GM18505 (cell line): ENCODE data around the gene SYT5.

Experiments used
- ATAC-seq: cut with Tn5 transposase; IDR thresholded peaks from one replicate; pipeline ENCODE4 v1.9.1; 2021; ENCODE audit not compliant: unreplicated experiment
- POLR2A ChIP-seq: IDR thresholded peaks from 4 replicates; pipeline ENCODE4 v1.6.1; 2011; ENCODE audit warnings: borderline replicate concordance; ENCODE audit not compliant: insufficient read depth, insufficient read length; ENCODE audit errors: extremely low read depth

Gene SYT5

DNA sequence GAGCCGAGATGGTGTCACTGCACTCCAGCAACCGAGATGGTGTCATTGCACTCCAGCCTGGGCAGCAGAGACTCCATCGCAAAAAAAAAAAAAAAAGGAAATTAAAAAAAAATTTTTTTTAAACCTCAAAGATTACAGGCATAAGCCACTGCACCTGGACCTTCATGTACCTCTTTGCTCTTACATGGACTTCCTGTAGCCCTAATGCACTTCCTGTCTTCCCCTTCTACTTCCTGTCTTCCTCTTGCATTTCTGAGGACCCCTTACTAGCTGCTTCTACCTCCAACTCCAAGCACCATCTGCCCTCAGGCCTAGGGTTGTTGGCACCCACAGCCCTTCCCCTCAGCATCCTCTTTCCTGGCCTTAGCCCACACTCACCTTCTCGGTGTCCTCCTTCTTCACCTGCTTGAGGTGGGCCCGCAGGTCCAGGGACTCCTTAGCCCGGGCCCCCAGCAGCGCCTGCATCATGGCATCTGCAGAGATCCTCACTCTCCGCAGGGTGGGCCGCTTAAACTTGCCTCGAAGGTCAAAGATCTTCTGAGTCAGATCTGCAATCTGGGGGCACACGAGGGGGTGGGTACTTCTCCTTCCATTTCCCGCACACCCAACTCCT lies 26.3 kb downstream of the SYT5 start:
- ATAC-seq = no peak
- no peak for TF ChIP-seq POLR2A

DNA sequence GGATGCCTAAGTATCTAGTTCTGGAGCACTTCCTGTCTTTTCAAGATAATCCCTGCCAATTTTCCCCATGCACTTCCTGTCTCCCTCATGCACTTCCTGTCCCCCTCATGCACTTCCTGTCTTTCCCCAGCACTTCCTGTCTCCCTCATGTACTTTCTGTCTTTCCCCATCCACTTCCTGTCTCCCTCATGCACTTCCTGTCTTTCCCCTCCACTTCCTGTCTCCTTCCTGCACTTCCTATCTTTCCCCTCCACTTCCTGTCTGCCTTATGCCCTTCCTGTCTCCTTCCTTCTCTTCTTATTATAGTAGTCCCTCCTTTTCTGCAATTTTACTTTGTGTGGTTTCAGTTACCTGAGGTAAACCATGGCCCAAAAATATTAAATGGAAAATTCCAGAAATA lies 28.1 kb downstream of the SYT5 start:
- TF ChIP-seq POLR2A = no peak
- ATAC-seq = no peak

DNA sequence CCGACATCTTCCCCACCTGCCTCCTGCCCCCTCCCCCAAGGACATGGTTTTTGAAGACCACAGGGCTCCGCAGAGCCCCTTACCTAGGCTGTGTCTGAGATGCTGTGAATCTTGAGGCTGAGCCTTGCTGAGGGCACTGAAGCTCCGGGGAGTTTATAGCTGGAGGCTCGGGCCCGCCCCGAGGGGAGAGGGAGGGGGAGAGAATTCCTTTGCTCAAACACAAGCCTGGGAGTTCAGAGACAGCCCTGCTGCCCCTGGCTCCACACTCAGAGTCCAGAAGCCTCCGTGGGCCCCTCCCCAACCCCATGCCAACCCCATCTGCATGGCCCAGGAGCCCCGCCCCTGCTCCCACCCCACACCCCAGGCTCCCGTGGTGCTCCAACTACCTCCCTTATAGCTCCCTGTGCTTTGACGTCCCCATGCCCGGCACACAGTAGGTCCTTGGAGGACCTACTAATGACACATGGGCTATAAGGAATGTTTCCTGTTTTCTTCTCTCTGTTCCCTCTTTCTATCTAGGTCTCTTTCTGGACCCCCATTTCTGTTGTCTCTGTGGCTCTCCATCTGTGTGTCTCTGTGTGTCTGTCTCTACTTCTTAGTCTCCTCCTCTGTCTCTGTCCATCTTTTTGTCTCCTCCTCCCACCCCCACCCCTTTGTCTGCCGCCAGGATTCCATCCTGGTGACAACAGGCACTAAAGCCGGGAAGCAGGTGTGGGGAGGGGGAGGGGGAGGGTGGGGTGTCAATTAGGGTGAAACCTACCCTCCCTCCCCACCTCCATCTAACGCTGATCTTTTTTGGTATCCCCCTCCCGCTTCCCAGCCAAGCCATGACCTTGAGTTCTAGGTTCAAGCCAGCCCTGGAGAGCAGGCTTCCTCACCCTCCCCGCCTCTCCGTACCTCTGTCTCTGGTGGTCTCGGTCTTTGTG lies 30.7 kb downstream of the SYT5 start, which contains the start of gene TNNT1:
TSS of gene TNNT1 (minus strand) at position 129 of the 926 bp plus-strand sequence. CDS start 2,049 bp downstream, outside the sequence.
- ATAC-seq = no peak
- TF ChIP-seq POLR2A = no peak

DNA sequence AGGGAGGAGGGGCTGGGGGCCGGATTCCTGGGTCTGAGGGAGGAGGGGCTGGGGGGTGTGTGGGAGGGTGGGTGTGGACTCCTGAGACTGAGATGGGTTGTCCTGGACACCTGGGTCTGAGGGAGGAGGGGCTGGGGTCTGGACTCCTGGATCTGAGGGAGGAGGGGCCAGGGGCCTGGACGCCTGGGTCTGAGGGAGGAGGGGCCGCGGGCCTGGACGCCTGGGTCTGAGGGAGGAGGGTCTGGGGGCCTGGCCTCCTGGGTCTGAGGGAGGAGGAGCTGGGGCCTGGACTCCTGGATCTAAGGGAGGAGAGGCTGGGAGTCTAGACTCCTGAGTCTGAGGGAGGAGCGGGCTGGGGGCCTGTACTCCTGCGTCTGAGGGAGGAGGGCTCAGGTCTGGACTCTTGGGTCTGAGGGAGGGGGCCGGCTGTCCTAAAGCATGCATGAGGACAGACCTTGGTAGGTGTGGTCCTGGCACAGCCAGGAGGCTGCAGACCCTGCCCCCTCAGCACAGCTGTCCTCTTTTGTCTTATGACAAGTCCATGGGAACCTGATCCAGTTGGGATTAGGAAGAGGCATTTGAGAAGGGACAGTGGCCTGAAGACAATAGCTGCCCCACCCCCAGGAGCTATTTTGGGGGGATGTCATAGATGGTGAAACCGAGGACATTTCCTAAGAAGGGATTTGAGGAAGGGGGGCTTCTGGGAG lies 32.4 kb downstream of the SYT5 start:
- no peak for TF ChIP-seq POLR2A
- ATAC-seq = no peak

DNA sequence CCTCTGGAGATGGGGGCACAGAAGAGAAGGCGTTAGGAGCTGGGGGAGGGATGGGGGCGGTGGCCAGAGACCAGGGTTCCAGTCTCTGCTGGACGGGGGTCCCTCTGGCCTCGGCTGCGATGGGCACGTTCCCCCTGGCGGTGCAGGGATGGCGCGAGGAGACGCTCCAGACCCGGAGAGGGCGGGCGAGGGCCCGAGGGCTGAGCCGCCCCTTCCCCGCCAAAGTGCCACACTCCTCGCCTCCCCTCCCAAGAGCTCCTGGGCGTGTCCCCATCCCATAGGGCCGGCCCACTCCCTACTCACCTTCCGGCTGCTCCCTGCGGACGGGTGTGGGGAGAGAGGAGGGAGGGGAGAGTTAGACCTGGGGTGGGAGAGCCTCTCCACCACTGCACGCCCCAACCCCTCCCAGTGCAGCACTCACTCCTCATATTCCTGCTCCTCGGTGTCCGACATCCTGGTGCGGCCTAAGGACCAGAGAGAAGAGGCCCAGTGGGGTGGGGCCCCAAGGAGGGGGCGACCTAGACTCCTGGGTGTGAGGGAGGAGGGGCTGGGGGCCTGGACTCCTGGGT lies 33.3 kb downstream of the SYT5 start:
- ATAC-seq = no peak
- TF ChIP-seq POLR2A = no peak

DNA sequence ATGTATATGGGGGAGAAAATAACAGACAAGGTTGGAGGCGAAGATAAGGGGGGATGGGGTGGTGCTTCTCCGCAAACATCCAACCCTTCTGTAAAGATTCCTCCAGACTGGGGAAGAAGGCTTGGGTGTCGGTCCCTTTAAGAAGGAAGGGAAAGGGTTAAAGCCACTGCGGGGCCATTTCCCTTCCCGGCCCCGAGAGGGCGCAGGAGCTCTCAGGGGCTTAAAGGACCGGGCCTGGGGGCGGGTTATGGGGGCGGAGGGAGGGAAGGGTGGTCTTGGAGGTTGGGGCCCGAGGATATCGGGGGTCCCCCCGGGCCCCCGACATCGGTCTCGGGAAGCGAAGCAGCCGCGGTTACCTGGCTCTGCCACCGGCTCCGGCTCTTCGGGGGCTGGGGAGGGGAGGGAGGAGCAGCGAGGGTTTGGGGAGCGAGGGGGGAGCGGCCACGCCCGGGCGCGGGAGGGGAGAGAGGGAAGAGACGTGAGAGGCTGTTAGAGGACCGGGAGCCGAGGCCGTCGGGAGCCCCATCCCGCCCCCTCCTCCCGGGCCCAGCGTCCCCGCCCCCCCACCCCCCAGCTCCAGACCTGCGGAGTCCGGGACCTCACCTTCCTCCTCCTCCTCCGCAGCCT lies 33.9 kb downstream of the SYT5 start:
- no peak for TF ChIP-seq POLR2A
- no peak for ATAC-seq

DNA sequence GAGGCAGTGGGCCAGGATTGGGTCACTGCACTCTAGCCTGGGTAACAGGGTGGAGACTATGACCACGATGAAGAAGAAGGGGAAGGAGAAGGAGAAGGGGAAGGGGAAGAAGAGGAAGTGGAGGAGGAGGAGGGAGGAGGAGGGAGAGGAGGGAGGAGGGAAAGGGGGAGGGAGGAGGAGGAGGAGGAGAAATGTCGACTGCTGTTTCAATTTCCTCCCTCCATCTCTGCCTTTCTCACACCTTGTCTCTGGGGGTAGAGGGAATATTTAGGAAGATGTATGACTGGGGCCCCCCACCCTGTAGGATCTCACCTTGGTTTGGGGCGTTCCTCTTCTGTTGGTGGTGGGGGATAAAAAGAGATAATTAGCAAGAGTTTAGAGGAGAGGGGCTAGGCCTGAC lies 34.9 kb downstream of the SYT5 start:
- ATAC-seq = no peak
- TF ChIP-seq POLR2A = no peak

DNA sequence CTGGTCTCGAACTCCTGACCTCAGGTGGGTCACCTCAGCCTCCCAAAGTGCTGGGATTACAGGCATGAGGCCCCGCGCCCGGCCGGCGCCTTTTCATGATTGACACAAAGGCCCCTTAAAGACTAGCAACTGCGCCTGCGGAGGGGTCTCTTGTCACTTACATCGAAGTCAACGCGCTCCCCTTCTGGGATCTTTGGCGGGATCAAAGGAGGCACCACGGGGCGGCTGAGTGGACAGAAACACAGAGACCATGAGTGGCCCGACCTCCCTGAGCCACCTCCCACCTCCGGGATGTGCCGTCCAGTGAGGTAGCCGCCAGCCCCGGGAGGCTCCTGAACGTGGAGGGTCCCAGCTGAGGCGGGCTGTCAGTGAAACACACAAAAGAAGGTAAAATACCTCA lies 38.4 kb downstream of the SYT5 start:
- ATAC-seq = no peak
- TF ChIP-seq POLR2A = no peak

DNA sequence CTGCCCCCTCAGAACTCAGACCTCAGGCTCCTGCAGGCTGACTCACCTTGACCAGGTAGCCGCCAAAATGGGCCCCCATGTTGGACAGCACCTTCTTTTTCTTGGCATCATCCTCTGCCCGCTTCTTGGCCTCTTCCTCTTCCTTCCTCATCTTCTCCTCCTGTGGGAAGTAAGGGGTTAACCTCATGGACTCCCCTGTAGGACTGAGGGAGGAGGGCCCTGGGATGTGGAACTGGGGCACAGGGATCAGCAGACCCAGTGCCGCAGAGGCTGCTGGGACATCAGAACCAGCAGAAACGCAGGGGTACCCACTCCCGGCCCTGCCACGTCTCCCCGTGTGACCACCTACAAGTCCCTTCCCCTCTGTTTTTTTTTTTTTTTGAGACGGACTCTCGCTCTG lies 42.2 kb downstream of the SYT5 start:
- no peak for ATAC-seq
- no peak for TF ChIP-seq POLR2A

DNA sequence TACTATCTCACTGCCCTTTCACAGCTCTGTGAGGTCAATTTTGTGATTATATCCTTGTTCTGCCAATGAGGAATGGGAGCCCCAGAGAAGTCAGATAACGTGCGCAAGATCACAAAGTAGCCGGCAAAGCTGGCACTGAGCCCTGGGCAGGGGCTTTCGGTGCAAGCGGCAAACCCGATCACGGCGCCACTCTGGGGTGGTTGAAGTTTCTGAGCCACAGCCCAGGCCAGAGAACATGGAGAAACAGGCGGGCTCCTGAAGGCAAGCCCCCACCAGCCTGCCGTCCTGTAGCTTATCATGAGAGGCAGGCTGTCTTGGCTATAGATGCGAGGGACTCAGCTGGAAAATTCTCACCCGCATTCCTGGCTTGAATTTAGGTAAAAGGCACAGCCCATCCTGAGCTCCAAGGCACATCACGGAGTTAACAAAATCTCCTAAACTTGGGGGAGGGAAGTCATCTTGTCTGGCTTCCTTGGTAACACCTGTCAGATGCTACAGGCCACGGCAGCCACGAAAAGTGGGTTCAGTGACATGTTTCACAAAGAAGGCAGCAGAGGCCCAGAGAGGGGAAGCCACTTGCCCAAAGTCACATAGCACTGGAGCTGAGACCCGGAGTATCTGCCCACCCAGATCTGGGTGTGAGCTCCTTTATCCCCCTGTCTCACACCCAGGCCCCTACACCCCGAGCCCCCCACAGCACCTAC lies 43.5 kb downstream of the SYT5 start:
- no peak for ATAC-seq
- TF ChIP-seq POLR2A = no peak

DNA sequence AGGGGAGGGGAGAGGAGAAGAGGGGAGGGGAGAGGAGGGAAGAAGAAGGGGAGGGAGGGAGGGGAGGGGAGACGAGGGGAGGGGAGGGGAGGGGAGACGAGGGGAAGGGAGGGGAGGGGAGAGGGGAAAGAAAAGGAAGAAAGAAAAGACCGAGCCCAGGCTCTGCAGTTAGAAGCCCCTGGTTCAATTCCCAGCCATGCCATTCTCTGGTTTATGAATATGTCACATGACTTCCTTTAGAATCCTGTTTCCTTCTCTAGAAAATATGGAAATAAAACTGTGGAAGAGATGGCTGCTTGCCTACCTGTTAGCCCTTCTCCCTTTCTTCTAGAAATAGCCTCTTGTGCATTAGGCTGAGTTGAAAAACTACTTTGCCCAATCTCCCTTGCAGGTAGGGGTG lies 45.4 kb downstream of the SYT5 start:
- no peak for ATAC-seq
- no peak for TF ChIP-seq POLR2A
